PC-3 (cell line): ENCODE measurements around the gene SEZ6L2. TPM values are rescaled to one million over a fixed set of nuclear protein-coding genes. Genes with fewer than 3 reads are reported as not detected.

ENCODE experiments used
- ATAC-seq: fragments of 200-7000 bp; cut with Tn5 transposase; 2 replicates; pipeline ENCODE4 v1.9.1; 2020; ENCODE audit warnings: mild to moderate bottlenecking, moderate library complexity
- BruUV-seq: library from RNA; stranded (reverse); fragments of 400-500 nt; replicated peaks from 2 replicates; lab custom pipeline; 2021; lab: Mats Ljungman, UMichigan
- CTCF ChIA-PET: fragments of 300-600 bp; sonication (Branson Sonifier 250); formaldehyde crosslinking; loops from one replicate; lab custom pipeline; 2022; ENCODE audit warnings: antibody characterized with exemption; lab: Charles Lee
- POLR2A ChIA-PET: fragments of 300-600 bp; sonication (Branson Sonifier 250); formaldehyde crosslinking; loops from one replicate; lab custom pipeline; 2022; ENCODE audit warnings: antibody characterized with exemption; ENCODE audit not compliant: unreplicated experiment; lab: Charles Lee
- DNase-seq: peaks from one replicate; pipeline ENCODE4 v3.0.0-alpha.2; 2015
- H2AFZ ChIP-seq: fragments of 300-600 bp; sonication (generic); 2 replicates; pipeline ENCODE4 v1.6.0; 2016; ENCODE audit warnings: antibody characterized with exemption, low read length
- H3F3A ChIP-seq: fragments of 300-600 bp; sonication (generic); one replicate; pipeline ENCODE4 v1.6.0; 2017; ENCODE audit warnings: antibody characterized with exemption, low read length, control low read depth, mild to moderate bottlenecking; ENCODE audit not compliant: unreplicated experiment
- H3K27ac ChIP-seq: fragments of 300-600 bp; sonication (generic); 2 replicates; pipeline ENCODE4 v1.5.1; 2016; ENCODE audit warnings: mild to moderate bottlenecking, low read length
- H3K27me3 ChIP-seq: fragments of 300-600 bp; sonication (generic); 2 replicates; pipeline ENCODE4 v1.6.1; 2016; ENCODE audit warnings: low read length, mixed read lengths
- H3K36me3 ChIP-seq: fragments of 300-600 bp; sonication (generic); 2 replicates; pipeline ENCODE4 v1.6.1; 2016; ENCODE audit warnings: low read depth, mixed run types, low read length, mixed read lengths
- H3K4me1 ChIP-seq: fragments of 300-600 bp; sonication (generic); 2 replicates; pipeline ENCODE4 v1.5.1; 2016; ENCODE audit warnings: low read length; ENCODE audit not compliant: insufficient read depth
- H3K4me2 ChIP-seq: fragments of 300-600 bp; sonication (generic); 2 replicates; pipeline ENCODE4 v1.6.0; 2016; ENCODE audit warnings: low read length
- H3K4me3 ChIP-seq: fragments of 300-600 bp; sonication (generic); 2 replicates; pipeline ENCODE4 v1.5.1; 2016; ENCODE audit warnings: mild to moderate bottlenecking, low read length, mixed read lengths
- H3K79me2 ChIP-seq: fragments of 300-600 bp; sonication (generic); 2 replicates; pipeline ENCODE4 v1.6.1; 2017; ENCODE audit warnings: low read length, mixed read lengths
- H3K9ac ChIP-seq: fragments of 300-600 bp; sonication (generic); 2 replicates; pipeline ENCODE4 v1.6.0; 2016; ENCODE audit warnings: mild to moderate bottlenecking, low read length
- H3K9me2 ChIP-seq: fragments of 300-600 bp; sonication (generic); replicated peaks from 2 replicates; pipeline ENCODE4 v1.6.1; 2016; ENCODE audit warnings: mixed run types, low read length, mixed read lengths
- H3K9me3 ChIP-seq: fragments of 300-600 bp; sonication (generic); 2 replicates; pipeline ENCODE4 v1.6.1; 2016; ENCODE audit warnings: low read length, mixed read lengths
- H4K20me1 ChIP-seq: fragments of 300-600 bp; sonication (generic); 2 replicates; pipeline ENCODE4 v1.6.1; 2016; ENCODE audit warnings: low read length, mixed read lengths
- EZH2 ChIP-seq: fragments of 300-600 bp; sonication (generic); IDR thresholded peaks from one replicate; pipeline ENCODE4 v1.6.1; 2017; ENCODE audit warnings: antibody characterized with exemption, mild to moderate bottlenecking, low read length; ENCODE audit not compliant: unreplicated experiment
- EZH2phosphoT487 ChIP-seq: fragments of 300-600 bp; sonication (generic); IDR thresholded peaks from 2 replicates; pipeline ENCODE4 v1.6.1; 2018; ENCODE audit warnings: mild to moderate bottlenecking, antibody characterized with exemption, low read length, borderline replicate concordance
- intact Hi-C: fragments of 100-400 bp; cut with micrococcal nuclease; formaldehyde crosslinking; loops from 2 replicates; pipeline ENCODE4 v1.9.0; 2023
- total RNA-seq: library from RNA; depleted of rRNA; stranded (reverse); fragments of >200 nt; gene quantifications from 2 replicates; pipeline ENCODE4 v1.2.3, GENCODE V29; 2014
- TF ChIP-seq, protein P1 (sequence below): fragments of 300-600 bp; sonication (generic); conservative IDR thresholded peaks from 2 replicates; pipeline ENCODE4 v1.5.1; 2017; ENCODE audit warnings: antibody characterized with exemption, low read depth, mild to moderate bottlenecking, low read length

The SEZ6L2 gene
- total RNA-seq, 1 experiment from 2014 or later, result 25.3 TPM

DNA sequence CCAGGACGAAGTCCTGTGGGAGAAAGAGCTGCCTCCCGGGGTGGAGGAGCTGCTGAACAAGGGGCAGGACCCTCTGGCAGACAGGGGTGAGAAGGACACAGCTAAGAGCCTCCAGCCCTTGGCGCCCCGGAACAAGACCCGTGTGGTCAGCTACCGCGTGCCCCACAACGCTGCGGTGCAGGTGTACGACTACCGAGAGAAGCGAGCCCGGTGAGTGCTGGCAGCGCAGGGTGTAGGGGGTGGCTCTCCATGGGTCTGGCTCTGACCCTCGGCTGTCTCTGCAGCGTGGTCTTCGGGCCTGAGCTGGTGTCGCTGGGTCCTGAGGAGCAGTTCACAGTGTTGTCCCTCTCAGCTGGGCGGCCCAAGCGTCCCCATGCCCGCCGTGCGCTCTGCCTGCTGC lies 57.7 kb downstream of the SEZ6L2 start:
- no peaks in the 10 kb centered on the region for H3K27me3 ChIP-seq
- POLR2A ChIA-PET, result no interaction called here
- no peaks in the 10 kb centered on the region for H3K79me2 ChIP-seq
- no peaks in the 10 kb centered on the region for H4K20me1 ChIP-seq
- no peak overlapping the region for H3K27ac ChIP-seq
- H3K4me2 ChIP-seq, result no peak overlapping the region
- H3K9me3 ChIP-seq, result no peaks in the 10 kb centered on the region
- no peaks in the 10 kb centered on the region for H3K36me3 ChIP-seq
- H3K4me1 ChIP-seq, result no peaks in the 10 kb centered on the region
- H3F3A ChIP-seq, result no peaks in the 10 kb centered on the region
- TF ChIP-seq, protein P1, sequence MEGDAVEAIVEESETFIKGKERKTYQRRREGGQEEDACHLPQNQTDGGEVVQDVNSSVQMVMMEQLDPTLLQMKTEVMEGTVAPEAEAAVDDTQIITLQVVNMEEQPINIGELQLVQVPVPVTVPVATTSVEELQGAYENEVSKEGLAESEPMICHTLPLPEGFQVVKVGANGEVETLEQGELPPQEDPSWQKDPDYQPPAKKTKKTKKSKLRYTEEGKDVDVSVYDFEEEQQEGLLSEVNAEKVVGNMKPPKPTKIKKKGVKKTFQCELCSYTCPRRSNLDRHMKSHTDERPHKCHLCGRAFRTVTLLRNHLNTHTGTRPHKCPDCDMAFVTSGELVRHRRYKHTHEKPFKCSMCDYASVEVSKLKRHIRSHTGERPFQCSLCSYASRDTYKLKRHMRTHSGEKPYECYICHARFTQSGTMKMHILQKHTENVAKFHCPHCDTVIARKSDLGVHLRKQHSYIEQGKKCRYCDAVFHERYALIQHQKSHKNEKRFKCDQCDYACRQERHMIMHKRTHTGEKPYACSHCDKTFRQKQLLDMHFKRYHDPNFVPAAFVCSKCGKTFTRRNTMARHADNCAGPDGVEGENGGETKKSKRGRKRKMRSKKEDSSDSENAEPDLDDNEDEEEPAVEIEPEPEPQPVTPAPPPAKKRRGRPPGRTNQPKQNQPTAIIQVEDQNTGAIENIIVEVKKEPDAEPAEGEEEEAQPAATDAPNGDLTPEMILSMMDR, result no peak
- no peak for TF ChIP-seq EZH2
- no peak for TF ChIP-seq EZH2phosphoT487
- intact Hi-C loops, result no loop called here
- H3K9ac ChIP-seq, result no peak overlapping the region
- no TSS peak for BruUV-seq
- no peak overlapping the region for H2AFZ ChIP-seq
- ATAC-seq (no peak), DNase-seq (no peak)
- H3K4me3 ChIP-seq, result no peak overlapping the region
- CTCF ChIA-PET, result no interaction called here
- no peaks in the 10 kb centered on the region for H3K9me2 ChIP-seq

DNA sequence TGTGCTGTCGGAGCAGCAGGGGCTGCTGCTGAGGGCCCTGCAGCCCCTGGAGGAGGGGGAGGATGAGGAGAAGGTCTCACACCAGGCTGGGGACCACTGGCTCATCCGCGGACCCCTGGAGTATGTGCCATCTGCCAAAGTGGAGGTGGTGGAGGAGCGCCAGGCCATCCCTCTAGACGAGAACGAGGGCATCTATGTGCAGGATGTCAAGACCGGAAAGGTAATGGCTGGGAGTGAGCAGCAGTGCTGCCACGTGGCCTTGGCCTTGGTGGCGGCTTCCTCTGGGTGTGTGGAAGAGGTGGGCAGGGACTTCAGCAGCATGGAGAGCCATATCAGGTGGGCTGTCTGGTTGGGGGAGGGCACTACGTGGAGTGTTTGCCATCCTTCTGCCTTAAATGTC lies 59.1 kb downstream of the SEZ6L2 start:
- CTCF ChIA-PET, result no interaction called here
- intact Hi-C loops, result no loop called here
- Histone ChIP-seq H3K36me3 (no peaks in the 10 kb centered on the region), H3K27ac (no peak overlapping the region), H3K27me3 (no peaks in the 10 kb centered on the region), H3K9me2 (no peaks in the 10 kb centered on the region), H2AFZ (no peak overlapping the region), H3K9ac (no peak overlapping the region), H4K20me1 (no peaks in the 10 kb centered on the region), H3K4me1 (no peaks in the 10 kb centered on the region), H3K4me3 (no peak overlapping the region), H3F3A (no peaks in the 10 kb centered on the region), H3K9me3 (no peaks in the 10 kb centered on the region), H3K4me2 (no peak overlapping the region), H3K79me2 (no peaks in the 10 kb centered on the region)
- DNase-seq, result no peak
- TF ChIP-seq, protein P1, result no peak
- TF ChIP-seq EZH2phosphoT487 (no peak), EZH2 (no peak)
- POLR2A ChIA-PET, result no interaction called here
- BruUV-seq, result no TSS peak
- ATAC-seq, result no peak

DNA sequence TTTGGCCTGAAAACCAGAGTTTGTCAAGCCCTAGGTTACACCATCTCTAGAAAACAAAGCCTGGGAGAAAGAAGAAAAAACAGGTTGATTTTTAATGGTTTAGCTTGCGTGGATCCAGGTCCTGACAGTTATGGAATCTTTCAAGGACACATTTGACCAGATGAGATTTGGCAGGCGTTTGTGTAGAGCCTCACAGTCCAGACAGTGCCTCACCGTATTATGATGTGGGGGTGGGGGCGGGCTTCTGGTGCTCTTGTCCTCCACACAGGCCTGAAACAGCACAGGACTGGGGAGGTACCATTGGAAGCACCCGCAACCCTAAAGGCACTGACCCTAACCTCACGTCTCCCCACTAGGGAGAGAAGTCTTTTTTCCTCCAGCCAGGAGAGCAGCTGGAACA lies 59.5 kb downstream of the SEZ6L2 start:
- Histone ChIP-seq H3K27ac (no peak overlapping the region), H3K4me1 (no peaks in the 10 kb centered on the region), H3K4me3 (no peak overlapping the region), H4K20me1 (no peaks in the 10 kb centered on the region), H3K9ac (no peak overlapping the region), H2AFZ (no peak overlapping the region), H3K79me2 (no peaks in the 10 kb centered on the region), H3K9me2 (no peaks in the 10 kb centered on the region), H3K36me3 (no peaks in the 10 kb centered on the region), H3K27me3 (no peaks in the 10 kb centered on the region), H3K4me2 (no peak overlapping the region), H3F3A (no peaks in the 10 kb centered on the region), H3K9me3 (no peaks in the 10 kb centered on the region)
- no peak for DNase-seq
- no TSS peak for BruUV-seq
- TF ChIP-seq EZH2phosphoT487, result no peak
- TF ChIP-seq EZH2, result no peak
- TF ChIP-seq, protein P1, result no peak
- ChIA-PET CTCF (interaction anchor here (0.7 kb wide), 1 partner anchor 31 kb away, joined by 6 read pairs; no protein-coding TSS in a partner anchor), POLR2A (no interaction called here)
- intact Hi-C loops, result no loop called here
- no peak for ATAC-seq
